ENCODE measurements around the gene RTKN. TPM values are rescaled to one million over a fixed set of nuclear protein-coding genes. Genes with fewer than 3 reads are reported as not detected.
A peak's percentile ranks its signal among the peaks of the same experiment; 100 is the strongest.

RTKN gene
- polyA plus RNA-seq, 2 of the 4 experiments (the other 2 are of a cell fraction) = 15.1 to 20.1 TPM

GRCh38 chr2:74393525-74393924, 48.2 kb downstream of the RTKN start:
- H3K27ac ChIP-seq = no peak overlapping the region
- FAIRE-seq = no peak
- ATAC-seq = no peak
- 87% methylated on average over 1 of the region's 1 CpG for WGBS (ENCODE audit: missing lambda C conversion rate)
- H3K4me1 ChIP-seq = peaks cover 24% of the 10 kb centered on the region
- DNase-seq (ENCODE audit: low read depth in 1 of 2, low spot score in 1 of 2) = no peak
- POLR2A ChIA-PET = no interaction called here
- TF ChIP-seq, protein P1, sequence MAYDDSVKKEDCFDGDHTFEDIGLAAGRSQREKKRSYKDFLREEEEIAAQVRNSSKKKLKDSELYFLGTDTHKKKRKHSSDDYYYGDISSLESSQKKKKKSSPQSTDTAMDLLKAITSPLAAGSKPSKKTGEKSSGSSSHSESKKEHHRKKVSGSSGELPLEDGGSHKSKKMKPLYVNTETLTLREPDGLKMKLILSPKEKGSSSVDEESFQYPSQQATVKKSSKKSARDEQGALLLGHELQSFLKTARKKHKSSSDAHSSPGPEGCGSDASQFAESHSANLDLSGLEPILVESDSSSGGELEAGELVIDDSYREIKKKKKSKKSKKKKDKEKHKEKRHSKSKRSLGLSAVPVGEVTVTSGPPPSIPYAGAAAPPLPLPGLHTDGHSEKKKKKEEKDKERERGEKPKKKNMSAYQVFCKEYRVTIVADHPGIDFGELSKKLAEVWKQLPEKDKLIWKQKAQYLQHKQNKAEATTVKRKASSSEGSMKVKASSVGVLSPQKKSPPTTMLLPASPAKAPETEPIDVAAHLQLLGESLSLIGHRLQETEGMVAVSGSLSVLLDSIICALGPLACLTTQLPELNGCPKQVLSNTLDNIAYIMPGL (CRISPR knock-in tag; IDR thresholded peaks at IDR 0.05; ENCODE audit: borderline replicate concordance) = no peak
- TF ChIP-seq CEBPB (IDR thresholded peaks at IDR 0.05) = peak in 1 of 2 experiments; percentile 56; a peak in 2 of 4 replicates
- CTCF ChIA-PET = interaction anchor here (1.4 to 3.7 kb wide), 3 partner anchors 15 to 50 kb away, joined by 4 to 16 read pairs (median 15); no protein-coding TSS in a partner anchor
- H3K4me2 ChIP-seq = no peak overlapping the region
- no peaks in the 10 kb centered on the region for H3K9me3 ChIP-seq
- no peak overlapping the region for H3K4me3 ChIP-seq

GRCh38 chr2:74392449-74392743, 49.3 kb downstream of the RTKN start:
- TF ChIP-seq CBX2 (IDR thresholded peaks at IDR 0.05; ENCODE audit: borderline replicate concordance, low read depth) = no peak
- TF ChIP-seq, protein P1 (CRISPR knock-in tag; IDR thresholded peaks at IDR 0.05; ENCODE audit: borderline replicate concordance) = no peak
- TF ChIP-seq PHF8 (IDR thresholded peaks at IDR 0.05; ENCODE audit: borderline replicate concordance, low read depth) = no peak
- TF ChIP-seq KDM1A (IDR thresholded peaks at IDR 0.05; ENCODE audit: low read depth) = no peak
- no peak for TF ChIP-seq JUNB (IDR thresholded peaks at IDR 0.05)
- no peak for TF ChIP-seq FOSB (CRISPR knock-in tag; IDR thresholded peaks at IDR 0.05)
- no peak for TF ChIP-seq HOXA7 (CRISPR knock-in tag; IDR thresholded peaks at IDR 0.05)
- TF ChIP-seq, protein P2, sequence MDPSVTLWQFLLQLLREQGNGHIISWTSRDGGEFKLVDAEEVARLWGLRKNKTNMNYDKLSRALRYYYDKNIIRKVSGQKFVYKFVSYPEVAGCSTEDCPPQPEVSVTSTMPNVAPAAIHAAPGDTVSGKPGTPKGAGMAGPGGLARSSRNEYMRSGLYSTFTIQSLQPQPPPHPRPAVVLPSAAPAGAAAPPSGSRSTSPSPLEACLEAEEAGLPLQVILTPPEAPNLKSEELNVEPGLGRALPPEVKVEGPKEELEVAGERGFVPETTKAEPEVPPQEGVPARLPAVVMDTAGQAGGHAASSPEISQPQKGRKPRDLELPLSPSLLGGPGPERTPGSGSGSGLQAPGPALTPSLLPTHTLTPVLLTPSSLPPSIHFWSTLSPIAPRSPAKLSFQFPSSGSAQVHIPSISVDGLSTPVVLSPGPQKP (IDR thresholded peaks at IDR 0.05; ENCODE audit: low read depth, low read length) = no peak
- DNase-seq (ENCODE audit: low read depth in 1 of 2, low spot score in 1 of 2) (no peak), ATAC-seq (peak in 1 of 2 experiments; percentile 10; a peak in 1 of 6 replicates), FAIRE-seq (no peak)
- H3K4me2 ChIP-seq = peak overlapping the region; percentile 90
- peak overlapping the region; percentile 72 for H3K4me3 ChIP-seq
- ChIA-PET CTCF (interaction anchor here (0.7 to 4.7 kb wide), 31 partner anchors 10 to 567 kb away, joined by 3 to 39 read pairs (median 5); partner anchors contain the start of genes DCTN1, INO80B and MOGS), POLR2A (interaction anchor here (0.6 to 1.0 kb wide), 3 partner anchors 29 to 564 kb away, joined by 3 to 5 read pairs (median 3); partner anchors contain the start of genes C2orf81, STAMBP and WDR54)
- H3K4me1 ChIP-seq = peaks cover 24% of the 10 kb centered on the region
- H3K9me3 ChIP-seq = no peaks in the 10 kb centered on the region
- 57% methylated on average over 13 of the region's 13 CpGs for WGBS (ENCODE audit: missing lambda C conversion rate)
- H3K27ac ChIP-seq = peak overlapping the region; percentile 85 to 93

GRCh38 chr2:74391580-74392448, 49.9 kb downstream of the RTKN start:
- DNase-seq (ENCODE audit: low read depth in 1 of 2, low spot score in 1 of 2) (peak; percentile 87 to 95), FAIRE-seq (peak; percentile 77), ATAC-seq (peak; percentile 88 to 92)
- Histone ChIP-seq H3K4me1 (peaks cover 24% of the 10 kb centered on the region), H3K27ac (peak overlapping the region; percentile 85 to 93), H3K4me3 (peak overlapping the region; percentile 72), H3K4me2 (peak overlapping the region; percentile 90), H3K9me3 (no peaks in the 10 kb centered on the region)
- ChIA-PET CTCF (interaction anchor here (0.5 to 4.7 kb wide), 54 partner anchors 9 to 567 kb away, joined by 3 to 39 read pairs (median 4); partner anchors contain the start of genes DCTN1, INO80B and MOGS), POLR2A (interaction anchor here (0.6 to 1.0 kb wide), 3 partner anchors 30 to 563 kb away, joined by 3 to 5 read pairs (median 3); partner anchors contain the start of genes C2orf81, STAMBP and WDR54)
- 2% methylated on average over 22 of the region's 62 CpGs for whole genome bisulfite sequencing (ENCODE audit: missing lambda C conversion rate)
- TF ChIP-seq HDAC2 (IDR thresholded peaks at IDR 0.05) (no peak), E2F6 (IDR thresholded peaks at IDR 0.05; ENCODE audit: borderline replicate concordance, low read depth) (no peak), KDM1A (IDR thresholded peaks at IDR 0.05; ENCODE audit: low read depth) (no peak), ESRRA (IDR thresholded peaks at IDR 0.05; ENCODE audit: borderline replicate concordance, low read length) (no peak), NR3C1 (IDR thresholded peaks at IDR 0.05) (no peak), RAD21 (conservative IDR thresholded peaks at IDR 0.05 in 1 of 2, IDR thresholded peaks at IDR 0.05 in 1 of 2) (peak; percentile 48 to 61; a peak in 4 of 5 replicates), RCOR1 (IDR thresholded peaks at IDR 0.05; ENCODE audit: low read depth, low read length) (no peak), ZNF302 (CRISPR knock-in tag; IDR thresholded peaks at IDR 0.05) (no peak), ZFP36 (IDR thresholded peaks at IDR 0.05; ENCODE audit: borderline replicate concordance, partially characterized antibody) (no peak), RFX5 (IDR thresholded peaks at IDR 0.05) (no peak), MAX (IDR thresholded peaks at IDR 0.05) (peak; percentile 71), MAFK (IDR thresholded peaks at IDR 0.05; ENCODE audit: partially characterized antibody) (no peak)
- TF ChIP-seq, protein P3, sequence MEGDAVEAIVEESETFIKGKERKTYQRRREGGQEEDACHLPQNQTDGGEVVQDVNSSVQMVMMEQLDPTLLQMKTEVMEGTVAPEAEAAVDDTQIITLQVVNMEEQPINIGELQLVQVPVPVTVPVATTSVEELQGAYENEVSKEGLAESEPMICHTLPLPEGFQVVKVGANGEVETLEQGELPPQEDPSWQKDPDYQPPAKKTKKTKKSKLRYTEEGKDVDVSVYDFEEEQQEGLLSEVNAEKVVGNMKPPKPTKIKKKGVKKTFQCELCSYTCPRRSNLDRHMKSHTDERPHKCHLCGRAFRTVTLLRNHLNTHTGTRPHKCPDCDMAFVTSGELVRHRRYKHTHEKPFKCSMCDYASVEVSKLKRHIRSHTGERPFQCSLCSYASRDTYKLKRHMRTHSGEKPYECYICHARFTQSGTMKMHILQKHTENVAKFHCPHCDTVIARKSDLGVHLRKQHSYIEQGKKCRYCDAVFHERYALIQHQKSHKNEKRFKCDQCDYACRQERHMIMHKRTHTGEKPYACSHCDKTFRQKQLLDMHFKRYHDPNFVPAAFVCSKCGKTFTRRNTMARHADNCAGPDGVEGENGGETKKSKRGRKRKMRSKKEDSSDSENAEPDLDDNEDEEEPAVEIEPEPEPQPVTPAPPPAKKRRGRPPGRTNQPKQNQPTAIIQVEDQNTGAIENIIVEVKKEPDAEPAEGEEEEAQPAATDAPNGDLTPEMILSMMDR (IDR thresholded peaks at IDR 0.05) = peak; percentile 99
- TF ChIP-seq, protein P4, sequence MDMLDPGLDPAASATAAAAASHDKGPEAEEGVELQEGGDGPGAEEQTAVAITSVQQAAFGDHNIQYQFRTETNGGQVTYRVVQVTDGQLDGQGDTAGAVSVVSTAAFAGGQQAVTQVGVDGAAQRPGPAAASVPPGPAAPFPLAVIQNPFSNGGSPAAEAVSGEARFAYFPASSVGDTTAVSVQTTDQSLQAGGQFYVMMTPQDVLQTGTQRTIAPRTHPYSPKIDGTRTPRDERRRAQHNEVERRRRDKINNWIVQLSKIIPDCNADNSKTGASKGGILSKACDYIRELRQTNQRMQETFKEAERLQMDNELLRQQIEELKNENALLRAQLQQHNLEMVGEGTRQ (IDR thresholded peaks at IDR 0.05) = no peak

All from A549 (cell line).